ENCODE measurements around the gene LTA4H. TPM values are rescaled to one million over a fixed set of nuclear protein-coding genes. Genes with fewer than 3 reads are reported as not detected.

The LTA4H gene
- total RNA-seq, 1 donor from 2014 or later, result 27.6 TPM

Other genes starting within 250 kb of the LTA4H start
- 0.59 TPM for gene NTN4, start 244.8 kb downstream of the LTA4H start, total RNA-seq (ENCODE audit: unreplicated experiment)
- 38.5 TPM for gene SNRPF, start 176.6 kb downstream of the LTA4H start, total RNA-seq (ENCODE audit: unreplicated experiment)
- not detected for gene CCDC38, start 93.0 kb downstream of the LTA4H start, total RNA-seq (ENCODE audit: unreplicated experiment)
- gene AMDHD1, start 92.3 kb downstream of the LTA4H start, total RNA-seq (ENCODE audit: unreplicated experiment), result not detected
- not detected for gene HAL, start 39.2 kb downstream of the LTA4H start, total RNA-seq (ENCODE audit: unreplicated experiment)
- gene ELK3, start 158.8 kb upstream of the LTA4H start, total RNA-seq (ENCODE audit: unreplicated experiment), result 3.7 TPM